HL-60/S4 treated with phorbol 12-myristate 13-acetate at 8.2 ng/mL for 4 days and 3 days (cell line): ENCODE measurements around the gene ARHGAP25.

Experiments
- in situ Hi-C: fragments of 300-500 bp; cut with MboI; formaldehyde crosslinking; loops from 2 replicates; pipeline ENCODE4 v1.15.0; 2022; ENCODE audit warnings: low sequenced_read_pairs

ARHGAP25 gene

GRCh38 chr2:68764041-68764805, 29.6 kb downstream of the ARHGAP25 start:
- in situ Hi-C loops, result no loop called here

- in situ Hi-C loops, result no loop called here
These were observed 30.2 kb downstream of the ARHGAP25 start for GRCh38 chr2:68764806-68765311.

- in situ Hi-C loops, result no loop called here
These were observed 31.2 kb downstream of the ARHGAP25 start for GRCh38 chr2:68765739-68766375.

GRCh38 chr2:68766376-68766845, 31.8 kb downstream of the ARHGAP25 start:
- in situ Hi-C loops, result no loop called here

- in situ Hi-C loops, result no loop called here
These were observed 32.7 kb downstream of the ARHGAP25 start for GRCh38 chr2:68767031-68767961.

- in situ Hi-C loops, result no loop called here
These were observed 33.4 kb downstream of the ARHGAP25 start for GRCh38 chr2:68767996-68768395.

- in situ Hi-C loops, result no loop called here
These were observed 33.9 kb downstream of the ARHGAP25 start for GRCh38 chr2:68768461-68768860.

- in situ Hi-C loops, result no loop called here
These were observed 34.3 kb downstream of the ARHGAP25 start for GRCh38 chr2:68768951-68769350.

GRCh38 chr2:68769586-68770270, 35.1 kb downstream of the ARHGAP25 start:
- in situ Hi-C loops, result no loop called here

- in situ Hi-C loops, result no loop called here
These were observed 35.9 kb downstream of the ARHGAP25 start for GRCh38 chr2:68770271-68771111.

GRCh38 chr2:68771211-68771751, 36.7 kb downstream of the ARHGAP25 start:
- in situ Hi-C loops, result no loop called here

GRCh38 chr2:68772109-68772508, 37.5 kb downstream of the ARHGAP25 start:
- in situ Hi-C loops, result no loop called here

- in situ Hi-C loops, result no loop called here
These were observed 40.1 kb downstream of the ARHGAP25 start for GRCh38 chr2:68774569-68775271.

- in situ Hi-C loops, result no loop called here
These were observed 40.7 kb downstream of the ARHGAP25 start for GRCh38 chr2:68775272-68775842.

- in situ Hi-C loops, result no loop called here
These were observed 41.5 kb downstream of the ARHGAP25 start for GRCh38 chr2:68776124-68776523.

GRCh38 chr2:68779595-68779994, 45.0 kb downstream of the ARHGAP25 start:
- in situ Hi-C loops, result no loop called here

GRCh38 chr2:68784188-68784587, 49.6 kb downstream of the ARHGAP25 start:
- in situ Hi-C loops, result no loop called here

GRCh38 chr2:68784915-68785314, 50.3 kb downstream of the ARHGAP25 start:
- in situ Hi-C loops, result no loop called here
